ENCODE measurements around the gene RBM41. TPM values are rescaled to one million over a fixed set of nuclear protein-coding genes. Genes with fewer than 3 reads are reported as not detected.

Gene RBM41
- total and polyA plus RNA-seq, 4 donors: 3.3 to 17.6 (median 9.9) TPM

- Histone ChIP-seq H3K9me3 (ENCODE audit: control insufficient read depth in 4 of 4, low read length in 3 of 4) (no peaks in the 10 kb centered on the region), H3K36me3 (ENCODE audit: control insufficient read depth in 4 of 4, insufficient read depth in 3 of 4, low read depth in 1 of 4, low read length in 3 of 4) (no peaks in the 10 kb centered on the region), H3K4me3 (ENCODE audit: low read depth in 1 of 3, low read length in 3 of 3) (no peak overlapping the region), H3K4me1 (ENCODE audit: control insufficient read depth in 4 of 4, insufficient read depth in 4 of 4, low read length in 3 of 4) (no peaks in the 10 kb centered on the region), H3K27ac (ENCODE audit: low read depth in 1 of 2, low read length in 2 of 2) (no peak overlapping the region), H3K27me3 (ENCODE audit: control insufficient read depth in 4 of 4, insufficient read depth in 4 of 4, low read length in 3 of 4) (no peaks in the 10 kb centered on the region), H3K9ac (ENCODE audit: low read depth in 1 of 2, low read length in 2 of 2) (no peak overlapping the region)
- DNase-seq (ENCODE audit: low spot score): no peak
- TF ChIP-seq MAX (IDR thresholded peaks at IDR 0.05) (no peak), YY1 (IDR thresholded peaks at IDR 0.05) (no peak), FOXA2 (IDR thresholded peaks at IDR 0.05) (no peak), EGR1 (IDR thresholded peaks at IDR 0.05; ENCODE audit: low read depth in 2 of 2) (no peak), JUND (IDR thresholded peaks at IDR 0.05) (no peak), GABPA (IDR thresholded peaks at IDR 0.05 in 1 of 2, conservative IDR thresholded peaks at IDR 0.05 in 1 of 2) (no peak), HNF4G (IDR thresholded peaks at IDR 0.05) (no peak), ZBTB33 (IDR thresholded peaks at IDR 0.05) (no peak)
- WGBS: 28% methylated on average over 1 of the region's 1 CpG
These were observed 103.7 kb downstream of the RBM41 start for GRCh38 chrX:107014936-107015335.

Other genes with a start within 250 kb of the RBM41 start
- gene RIPPLY1, start 215.5 kb downstream of the RBM41 start, total RNA-seq: 1 to 10 TPM in 1 of 2 donors, not detected in 1; 1.2 TPM
- gene RIPPLY1, start 215.5 kb downstream of the RBM41 start, polyA plus RNA-seq: 1 to 10 TPM; 3.0 TPM
- gene CLDN2, start 198.4 kb downstream of the RBM41 start, total RNA-seq: 10 to 100 TPM in 1 of 2 donors, under 1 TPM in 1; 0.37 to 19.7 TPM
- gene CLDN2, start 198.4 kb downstream of the RBM41 start, polyA plus RNA-seq: 10 to 100 TPM; 21.7 to 25.5 TPM
- gene MORC4, start 118.6 kb downstream of the RBM41 start, total RNA-seq: 10 to 100 TPM in 1 of 2 donors, 1 to 10 TPM in 1; 5.8 to 11.0 TPM
- 10 to 100 TPM in 1 of 2 donors, 1 to 10 TPM in 1; 6.7 to 10.1 TPM for gene MORC4, start 118.6 kb downstream of the RBM41 start, polyA plus RNA-seq
- 1 to 10 TPM; 4.2 to 6.8 TPM for gene NUP62CL, start 87.6 kb upstream of the RBM41 start, total RNA-seq
- 1 to 10 TPM in 1 of 2 donors, under 1 TPM in 1; 0.97 to 1.0 TPM for gene NUP62CL, start 87.6 kb upstream of the RBM41 start, polyA plus RNA-seq
- not detected for gene DNAAF6, start 87.8 kb upstream of the RBM41 start, total RNA-seq
- gene DNAAF6, start 87.8 kb upstream of the RBM41 start, polyA plus RNA-seq: not detected